AG04450 (cell line): ENCODE data around the gene IGSF10. TPM values are rescaled to one million over a fixed set of nuclear protein-coding genes. Genes with fewer than 3 reads are reported as not detected.

Experiments used
- CTCF ChIA-PET: fragments of 300-600, 350-600 bp; formaldehyde crosslinking; extraction: SDS; loops from one replicate; lab custom pipeline; 2022; ENCODE audit warnings: antibody characterized with exemption, inconsistent platforms; lab: Charles Lee
- POLR2A ChIA-PET: fragments of 350-600 bp; formaldehyde crosslinking; extraction: SDS; loops from one replicate; lab custom pipeline; 2021; ENCODE audit warnings: antibody characterized with exemption, inconsistent platforms; lab: Yijun Ruan, JAX
- DNase-seq: peaks from one replicate; pipeline ENCODE4 v3.0.0-alpha.2; 2011; ENCODE audit warnings: low read depth, low spot score
- H3K27ac ChIP-seq: one replicate; pipeline ENCODE4 v1.5.1; 2012; ENCODE audit warnings: low read depth, low read length, control low read depth
- H3K27me3 ChIP-seq: one replicate; pipeline ENCODE4 v1.6.0; 2012; ENCODE audit warnings: low read length; ENCODE audit not compliant: control insufficient read depth, insufficient read depth
- H3K4me3 ChIP-seq: 2 replicates; pipeline ENCODE4 v1.5.1; 2011; ENCODE audit warnings: mild to moderate bottlenecking, low read depth, low read length, control low read depth
- H3K9me3 ChIP-seq: 2 replicates; pipeline ENCODE4 v1.5.1; 2012; ENCODE audit warnings: low read length; ENCODE audit not compliant: control insufficient read depth, insufficient read depth
- CTCF ChIP-seq: IDR thresholded peaks from 2 replicates; pipeline ENCODE4 v1.5.1; 2011; ENCODE audit warnings: low read depth, low read length, control low read depth, inconsistent platforms
- polyA plus RNA-seq: library from polyadenylated mRNA; depleted of rRNA; stranded (reverse); fragments of >200 nt; gene quantifications from 2 replicates; pipeline ENCODE4 v1.2.3, GENCODE V29; 2011

IGSF10 gene
- polyA plus RNA-seq, 1 experiment, result 0.02 TPM

DNA sequence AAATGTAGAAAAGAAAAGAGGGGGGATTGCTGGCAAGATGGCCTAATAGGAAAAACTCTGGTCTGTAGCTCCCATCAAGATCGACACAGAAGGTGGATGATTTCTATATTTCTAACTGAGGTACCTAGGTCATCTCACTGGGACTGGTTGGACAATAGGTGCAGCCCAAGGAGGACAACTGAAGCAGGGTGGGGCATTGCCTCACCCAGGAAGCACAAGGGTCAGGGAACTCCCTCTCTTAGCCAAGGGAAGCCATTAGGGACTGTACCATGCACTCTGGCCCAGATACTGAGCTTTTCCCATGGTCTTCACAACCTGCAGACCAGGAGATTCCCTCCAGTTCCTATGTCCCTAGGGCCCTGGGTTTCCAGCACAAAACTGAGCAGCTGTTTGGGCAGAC, 22.6 kb upstream of the IGSF10 start:
- CTCF ChIA-PET, result interaction anchor here (3.4 kb wide), 1 partner anchor 15 kb away, joined by 21 read pairs; no protein-coding TSS in a partner anchor
- DNase-seq, result no peak
- Histone ChIP-seq H3K9me3 (no peaks in the 10 kb centered on the region), H3K27ac (no peak overlapping the region), H3K4me3 (no peak overlapping the region), H3K27me3 (no peaks in the 10 kb centered on the region)
- POLR2A ChIA-PET, result interaction anchor here (0.6 kb wide), 1 partner anchor 779 kb away, joined by 3 read pairs; no protein-coding TSS in a partner anchor
- TF ChIP-seq CTCF, result no peak

- H3K9me3 ChIP-seq, result no peaks in the 10 kb centered on the region
- no peak overlapping the region for H3K27ac ChIP-seq
- no peak for TF ChIP-seq CTCF
- DNase-seq, result no peak
- H3K27me3 ChIP-seq, result no peaks in the 10 kb centered on the region
- ChIA-PET CTCF (interaction anchor here (1.5 to 2.6 kb wide), 2 partner anchors 12 to 358 kb away, joined by 4 to 15 read pairs; no protein-coding TSS in a partner anchor), POLR2A (no interaction called here)
- H3K4me3 ChIP-seq, result no peak overlapping the region
These were observed 19.6 kb upstream of the IGSF10 start for GRCh38 chr3:151480492-151480891.

GRCh38 chr3:151479452-151479851, 18.6 kb upstream of the IGSF10 start:
- POLR2A ChIA-PET, result no interaction called here
- no peak for DNase-seq
- CTCF ChIA-PET, result interaction anchor here (2.6 kb wide), 1 partner anchor 11 kb away, joined by 15 read pairs; no protein-coding TSS in a partner anchor

DNA sequence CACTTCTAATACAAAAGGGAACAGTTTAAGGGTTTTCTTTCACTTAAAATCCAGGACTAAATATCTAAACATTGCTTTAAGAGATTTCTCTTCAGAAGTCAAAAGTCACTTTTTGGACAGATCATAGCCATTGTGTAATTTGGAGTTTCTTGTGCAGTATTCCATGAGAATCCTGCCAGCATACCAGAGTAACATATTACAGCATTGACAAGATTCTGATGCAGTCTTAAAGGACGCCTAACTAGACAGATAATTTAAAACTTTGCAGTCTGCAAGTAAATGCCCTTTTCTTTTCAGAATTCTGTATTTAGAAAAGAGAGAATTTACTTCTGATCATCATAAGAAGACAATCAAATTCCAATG, 17.5 kb upstream of the IGSF10 start:
- TF ChIP-seq CTCF, result no peak
- no peaks in the 10 kb centered on the region for H3K27me3 ChIP-seq
- CTCF ChIA-PET, result interaction anchor here (2.6 kb wide), 1 partner anchor 10 kb away, joined by 15 read pairs; no protein-coding TSS in a partner anchor
- no peak for DNase-seq
- H3K4me3 ChIP-seq, result no peak overlapping the region
- POLR2A ChIA-PET, result no interaction called here
- no peak overlapping the region for H3K27ac ChIP-seq
- H3K9me3 ChIP-seq, result no peaks in the 10 kb centered on the region

More at GRCh38 chr3:151479452-151479851, 18.6 kb upstream of the IGSF10 start:
- H3K9me3 ChIP-seq, result no peaks in the 10 kb centered on the region
- TF ChIP-seq CTCF, result no peak
- no peak overlapping the region for H3K4me3 ChIP-seq
- no peak overlapping the region for H3K27ac ChIP-seq
- H3K27me3 ChIP-seq, result no peaks in the 10 kb centered on the region

DNA sequence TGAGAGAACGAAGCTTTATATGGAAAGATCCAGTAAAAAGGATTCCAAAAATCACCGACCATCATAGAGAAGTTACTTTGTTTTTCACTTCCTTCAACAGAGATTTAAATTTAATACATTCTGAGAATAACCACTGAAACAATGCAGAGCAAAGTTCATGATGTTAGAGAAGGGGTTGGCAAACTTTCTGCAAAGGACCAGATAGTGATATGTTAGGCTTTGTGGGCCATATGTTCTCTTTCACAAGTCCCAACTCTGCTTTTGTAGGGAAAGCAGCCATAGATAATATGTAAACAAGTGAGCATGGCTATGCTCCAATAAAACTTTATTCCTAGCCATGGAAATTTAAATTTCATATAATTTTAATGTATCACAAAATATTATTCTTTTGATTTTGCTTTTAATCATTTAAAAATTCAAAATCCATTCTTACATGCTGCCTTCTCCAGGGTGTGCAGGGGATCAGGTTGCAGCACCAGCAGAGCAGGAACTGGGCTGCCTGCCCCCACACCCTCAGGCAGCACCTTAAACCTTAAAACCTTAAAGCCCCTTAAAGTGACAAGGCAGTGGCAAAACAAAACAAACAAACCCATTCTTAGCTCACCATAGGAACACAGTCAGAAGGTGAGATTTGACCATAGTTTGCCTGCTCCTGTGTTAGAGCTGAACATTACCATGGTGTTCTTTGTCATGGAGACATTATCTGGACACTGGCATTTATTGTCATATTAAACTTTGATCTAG, 16.9 kb upstream of the IGSF10 start:
- POLR2A ChIA-PET, result no interaction called here
- CTCF ChIA-PET, result interaction anchor here (2.0 to 2.6 kb wide), 2 partner anchors 9 to 10 kb away, joined by 15 to 16 read pairs; no protein-coding TSS in a partner anchor
- Histone ChIP-seq H3K4me3 (no peak overlapping the region), H3K9me3 (no peaks in the 10 kb centered on the region), H3K27ac (no peak overlapping the region), H3K27me3 (no peaks in the 10 kb centered on the region)
- TF ChIP-seq CTCF, result no peak
- no peak for DNase-seq
